Activated CD4-positive, alpha-beta T cell treated with anti-CD3 and anti-CD28 coated beads, Interleukin-2, amount 50 U/mL, for 24 hours (primary cell): Measurements from ENCODE around the gene RGS19.

Experiments
- DNase-seq, 2 donors: peaks; one replicate each; pipeline ENCODE4 v3.0.0-alpha.2; 2020; ENCODE audit warnings: low read depth in 1 of 2, low spot score in 1 of 2

The RGS19 gene

GRCh38 chr20:64077541-64077875, 1.8 kb downstream of the RGS19 start:
- no peak for DNase-seq

- DNase-seq, result peak in 1 of 2 donors; percentile 30
Observed at GRCh38 chr20:64077094-64077493, 2.2 kb downstream of the RGS19 start.

GRCh38 chr20:64076061-64076997, 3.0 kb downstream of the RGS19 start:
- no peak for DNase-seq

- no peak for DNase-seq
Observed at GRCh38 chr20:64075556-64075955, 3.8 kb downstream of the RGS19 start.

- no peak for DNase-seq
Observed at GRCh38 chr20:64074963-64075362, 4.4 kb downstream of the RGS19 start.

- DNase-seq, result no peak
Observed at GRCh38 chr20:64074184-64074789, 5.0 kb downstream of the RGS19 start.

GRCh38 chr20:64073476-64074183, 5.7 kb downstream of the RGS19 start:
- DNase-seq, result no peak

GRCh38 chr20:64072498-64073063, 6.7 kb downstream of the RGS19 start:
- DNase-seq, result no peak

- no peak for DNase-seq
Observed at GRCh38 chr20:64071341-64072332, 7.7 kb downstream of the RGS19 start.

- no peak for DNase-seq
Observed at GRCh38 chr20:64070244-64070993, 8.9 kb downstream of the RGS19 start.

- no peak for DNase-seq
Observed at GRCh38 chr20:64069614-64070243, 9.6 kb downstream of the RGS19 start.

GRCh38 chr20:64069209-64069613, 10.1 kb downstream of the RGS19 start:
- no peak for DNase-seq

GRCh38 chr20:64068386-64069208, 10.7 kb downstream of the RGS19 start:
- DNase-seq, result no peak

- DNase-seq, result no peak
Observed at GRCh38 chr20:64067733-64068307, 11.5 kb downstream of the RGS19 start.

- DNase-seq, result no peak
Observed at GRCh38 chr20:64067005-64067632, 12.2 kb downstream of the RGS19 start.

- peak in 1 of 2 donors; percentile 23 for DNase-seq
Observed at GRCh38 chr20:64065974-64066343, 13.4 kb downstream of the RGS19 start.
